H1 (cell line): ENCODE results near the gene CNOT6. TPM values are rescaled to one million over a fixed set of nuclear protein-coding genes. Genes with fewer than 3 reads are reported as not detected.

ENCODE experiments used
- ASH2L ChIP-seq: fragments of 200-600, 300-600 bp; sonication (generic); IDR thresholded peaks from one replicate; pipeline ENCODE4 v1.7.1; 2017; ENCODE audit warnings: low read length
- CHD7 ChIP-seq: fragments of 300-600 bp; sonication (generic); IDR thresholded peaks from 2 replicates; pipeline ENCODE4 v1.7.1; 2012; ENCODE audit warnings: low read length, moderate library complexity, mild to moderate bottlenecking, inconsistent platforms; ENCODE audit not compliant: insufficient replicate concordance
- CTBP2 ChIP-seq: IDR thresholded peaks from 2 replicates; pipeline ENCODE4 v1.7.0; 2011; ENCODE audit warnings: borderline replicate concordance, mild to moderate bottlenecking, moderate library complexity, mixed read lengths, low read length; ENCODE audit not compliant: insufficient read depth, insufficient read length
- EGR1 ChIP-seq: IDR thresholded peaks from 2 replicates; pipeline ENCODE4 v1.6.1; 2011; ENCODE audit warnings: low read depth, low read length, borderline replicate concordance
- JUND ChIP-seq: IDR thresholded peaks from 2 replicates; pipeline ENCODE4 v1.6.1; 2011; ENCODE audit warnings: mild to moderate bottlenecking, improper control_type of control experiment, low read length
- KDM4A ChIP-seq: IDR thresholded peaks from one replicate; pipeline ENCODE4 v1.7.1; 2012; ENCODE audit warnings: low read depth, mild to moderate bottlenecking, moderate library complexity, low read length, inconsistent platforms; ENCODE audit not compliant: severe bottlenecking
- MAX ChIP-seq: IDR thresholded peaks from 2 replicates; pipeline ENCODE4 v1.6.1; 2012; ENCODE audit warnings: inconsistent platforms
- POU5F1 ChIP-seq: IDR thresholded peaks from 2 replicates; pipeline ENCODE4 v1.6.1; 2011; ENCODE audit warnings: low read depth, mild to moderate bottlenecking, low read length, moderate library complexity
- RNF2 ChIP-seq: fragments of 200-900, 300-1000 bp; sonication (generic); IDR thresholded peaks from 2 replicates; pipeline ENCODE4 v1.7.1; 2016; ENCODE audit warnings: borderline replicate concordance, low read depth, mild to moderate bottlenecking, antibody characterized with exemption, low read length; ENCODE audit not compliant: poor library complexity, severe bottlenecking; ENCODE audit errors: missing control alignments
- SIX5 ChIP-seq: IDR thresholded peaks from 2 replicates; pipeline ENCODE4 v1.6.1; 2011; ENCODE audit warnings: mild to moderate bottlenecking, low read depth, low read length
- SUZ12 ChIP-seq: fragments of 200-600 bp; sonication (generic); IDR thresholded peaks from 2 replicates; pipeline ENCODE4 v1.6.1; 2012; ENCODE audit warnings: mild to moderate bottlenecking, inconsistent platforms, low read length, moderate library complexity, mixed read lengths
- TCF12 ChIP-seq: IDR thresholded peaks from 2 replicates; pipeline ENCODE4 v1.6.1; 2011; ENCODE audit warnings: low read depth, mild to moderate bottlenecking, low read length
- polyA plus RNA-seq, 7 experiments: library from polyadenylated mRNA; depleted of rRNA in 3 of 7; stranded (reverse) in 5 of 7; unstranded in 2 of 7; fragments of >200 nt in 5 of 7; fragments of 200-250 nt in 2 of 7; gene quantifications; 1 replicate in 5 of 7; 2 replicates in 1 of 7; 4 replicates in 1 of 7; pipeline versions ENCODE4 v1.2.1 to v1.2.3, GENCODE V29; 2011 to 2013; ENCODE audit warnings: missing spikeins in 2 of 7, mixed read lengths in 2 of 7
- total RNA-seq: library from RNA; stranded (reverse); fragmentation: NEBNext Ultra II Directional; extraction: Animal tissue kit (Norgen Biotek cat#: 25700); gene quantifications from 2 replicates; pipeline ENCODE4 v1.2.1, GENCODE V29; 2021

Gene CNOT6
- total and polyA plus RNA-seq, 2 of the 8 experiments (the other 6 are each of a cell fraction or from before 2014, with no cell fraction given): 10.7 to 45.4 TPM

GRCh38 chr5:180484813-180485212 is 9.4 kb upstream of the CNOT6 start (continued):
- TF ChIP-seq CHD7: no peak
- TF ChIP-seq RNF2: no peak
- no peak for TF ChIP-seq KDM4A
- TF ChIP-seq MAX: no peak
- no peak for TF ChIP-seq ASH2L
- no peak for TF ChIP-seq JUND
- TF ChIP-seq SUZ12: no peak
- TF ChIP-seq EGR1: no peak
- TF ChIP-seq POU5F1: no peak
- no peak for TF ChIP-seq CTBP2
- no peak for TF ChIP-seq SIX5
- TF ChIP-seq TCF12: no peak
